Measurements from ENCODE around the gene IL4R. TPM values are rescaled to one million over a fixed set of nuclear protein-coding genes. Genes with fewer than 3 reads are reported as not detected.

The IL4R gene
- total RNA-seq, 3 donors from 2014 or later = 18.7 to 53.4 (median 51.8) TPM

GRCh38 chr16:27379919-27380318, 66.1 kb downstream of the IL4R start:
- H3K9me3 ChIP-seq = peaks cover 4 to 21% of the 10 kb centered on the region in 2 donors
- no peak overlapping the region for H3K27ac ChIP-seq
- DNase-seq (ENCODE audit: low spot score in 2 of 2) = no peak
- intact Hi-C loops (cut with DNase I; ENCODE audit: low total_unique reads) = loop anchor here (10.0 kb wide), 1 partner anchor 205 kb away; no protein-coding TSS in a partner anchor
- no peak overlapping the region for H3K4me3 ChIP-seq
- no peaks in the 10 kb centered on the region for H3K4me1 ChIP-seq
- no peaks in the 10 kb centered on the region for H3K36me3 ChIP-seq
- H3K27me3 ChIP-seq = no peaks in the 10 kb centered on the region
- TF ChIP-seq CTCF (IDR thresholded peaks at IDR 0.05) (no peak), POLR2A (IDR thresholded peaks at IDR 0.05) (no peak), POLR2AphosphoS5 (IDR thresholded peaks at IDR 0.05) (no peak)

- peaks cover 6 to 30% of the 10 kb centered on the region in 2 donors for H3K9me3 ChIP-seq
- H3K4me1 ChIP-seq = no peaks in the 10 kb centered on the region
- TF ChIP-seq POLR2AphosphoS5 (IDR thresholded peaks at IDR 0.05) (no peak), POLR2A (IDR thresholded peaks at IDR 0.05) (no peak), CTCF (IDR thresholded peaks at IDR 0.05) (no peak)
- H3K27me3 ChIP-seq = no peaks in the 10 kb centered on the region
- no peaks in the 10 kb centered on the region for H3K36me3 ChIP-seq
- intact Hi-C loops (cut with DNase I; ENCODE audit: low total_unique reads) = no loop called here
- no peak for DNase-seq (ENCODE audit: low spot score in 2 of 2)
- no peak overlapping the region for H3K27ac ChIP-seq
- no peak overlapping the region for H3K4me3 ChIP-seq
Observed at GRCh38 chr16:27381236-27381635, 67.5 kb downstream of the IL4R start.

- Histone ChIP-seq H3K36me3 (no peaks in the 10 kb centered on the region), H3K27me3 (no peaks in the 10 kb centered on the region), H3K4me1 (no peaks in the 10 kb centered on the region), H3K27ac (no peak overlapping the region), H3K4me3 (no peak overlapping the region), H3K9me3 (peaks cover 11 to 33% of the 10 kb centered on the region in 2 donors)
- no peak for TF ChIP-seq CTCF (IDR thresholded peaks at IDR 0.05)
- TF ChIP-seq POLR2AphosphoS5 (IDR thresholded peaks at IDR 0.05) = no peak
- TF ChIP-seq POLR2A (IDR thresholded peaks at IDR 0.05) = no peak
- DNase-seq (ENCODE audit: low spot score in 2 of 2) = no peak
- intact Hi-C loops (cut with DNase I; ENCODE audit: low total_unique reads) = no loop called here
Observed at GRCh38 chr16:27381974-27382855, 68.4 kb downstream of the IL4R start.

- H3K27ac ChIP-seq = no peak overlapping the region
- H3K9me3 ChIP-seq = peaks cover 11 to 33% of the 10 kb centered on the region in 2 donors
- intact Hi-C loops (cut with DNase I; ENCODE audit: low total_unique reads) = no loop called here
- no peak for TF ChIP-seq POLR2AphosphoS5 (IDR thresholded peaks at IDR 0.05)
- no peak for TF ChIP-seq POLR2A (IDR thresholded peaks at IDR 0.05)
- no peak for TF ChIP-seq CTCF (IDR thresholded peaks at IDR 0.05)
- H3K4me1 ChIP-seq = no peaks in the 10 kb centered on the region
- no peak overlapping the region for H3K4me3 ChIP-seq
- no peak for DNase-seq (ENCODE audit: low spot score in 2 of 2)
- H3K27me3 ChIP-seq = no peaks in the 10 kb centered on the region
- no peaks in the 10 kb centered on the region for H3K36me3 ChIP-seq
Observed at GRCh38 chr16:27383556-27384243, 69.9 kb downstream of the IL4R start.

GRCh38 chr16:27384425-27384824, 70.7 kb downstream of the IL4R start:
- no peak overlapping the region for H3K4me3 ChIP-seq

More at GRCh38 chr16:27384425-27384824, 70.7 kb downstream of the IL4R start:
- Histone ChIP-seq H3K36me3 (no peaks in the 10 kb centered on the region), H3K9me3 (peaks cover 11 to 33% of the 10 kb centered on the region in 2 donors), H3K4me1 (no peaks in the 10 kb centered on the region), H3K27me3 (no peaks in the 10 kb centered on the region), H3K27ac (no peak overlapping the region)
- DNase-seq (ENCODE audit: low spot score in 2 of 2) = no peak
- TF ChIP-seq POLR2A (IDR thresholded peaks at IDR 0.05) (no peak), CTCF (IDR thresholded peaks at IDR 0.05) (no peak), POLR2AphosphoS5 (IDR thresholded peaks at IDR 0.05) (no peak)
- intact Hi-C loops (cut with DNase I; ENCODE audit: low total_unique reads) = no loop called here
